ENCODE measurements around the gene KRTAP10-10. TPM values are rescaled to one million over a fixed set of nuclear protein-coding genes. Genes with fewer than 3 reads are reported as not detected.
"Not testable (repeated sequence)": the region's sequence is repeated elsewhere in the genome, so short reads cannot be mapped to it uniquely, and the experiment has no call there.

The KRTAP10-10 gene
- total and polyA plus RNA-seq, 4 donors: not detected

GRCh38 chr21:44632067-44632466 is 5.1 kb upstream of the KRTAP10-10 start:
- Histone ChIP-seq H3K9me3 (ENCODE audit: control insufficient read depth in 4 of 4, low read length in 3 of 4) (peaks cover 0 to 12% (median 5%) of the 10 kb centered on the region in 4 donors), H3K27ac (ENCODE audit: low read depth in 1 of 2, low read length in 2 of 2) (no peak overlapping the region), H3K27me3 (ENCODE audit: control insufficient read depth in 4 of 4, insufficient read depth in 4 of 4, low read length in 3 of 4) (peaks cover 0 to 3% (median 0%) of the 10 kb centered on the region in 4 donors), H3K4me1 (ENCODE audit: control insufficient read depth in 4 of 4, insufficient read depth in 4 of 4, low read length in 3 of 4) (no peaks in the 10 kb centered on the region), H3K9ac (ENCODE audit: low read depth in 1 of 2, low read length in 2 of 2) (no peak overlapping the region), H3K4me3 (ENCODE audit: low read depth in 1 of 3, low read length in 3 of 3) (no peak overlapping the region), H3K36me3 (ENCODE audit: control insufficient read depth in 4 of 4, insufficient read depth in 3 of 4, low read depth in 1 of 4, low read length in 3 of 4) (no peaks in the 10 kb centered on the region)
- 87% methylated on average over 1 of the region's 1 CpG for WGBS
- DNase-seq (ENCODE audit: low spot score): no peak
- TF ChIP-seq MAX (IDR thresholded peaks at IDR 0.05) (no peak), SP1 (IDR thresholded peaks at IDR 0.05) (no peak), JUND (IDR thresholded peaks at IDR 0.05) (no peak), RXRA (IDR thresholded peaks at IDR 0.05) (no peak), ZBTB33 (IDR thresholded peaks at IDR 0.05) (no peak), TAF1 (conservative IDR thresholded peaks at IDR 0.05) (no peak), REST (IDR thresholded peaks at IDR 0.05) (no peak), HNF4A (conservative IDR thresholded peaks at IDR 0.05) (no peak), EGR1 (IDR thresholded peaks at IDR 0.05; ENCODE audit: low read depth in 2 of 2) (no peak)

GRCh38 chr21:44636209-44637017 is 743 bp upstream of the KRTAP10-10 start:
- H3K9ac ChIP-seq (ENCODE audit: low read depth in 1 of 2, low read length in 2 of 2): no peak overlapping the region
- peaks cover 0 to 9% (median 3%) of the 10 kb centered on the region in 4 donors for H3K9me3 ChIP-seq (ENCODE audit: control insufficient read depth in 4 of 4, low read length in 3 of 4)
- no peak overlapping the region for H3K4me3 ChIP-seq (ENCODE audit: low read depth in 1 of 3, low read length in 3 of 3)
- H3K27me3 ChIP-seq (ENCODE audit: control insufficient read depth in 4 of 4, insufficient read depth in 4 of 4, low read length in 3 of 4): peaks cover 0 to 3% (median 0%) of the 10 kb centered on the region in 4 donors
- H3K36me3 ChIP-seq (ENCODE audit: control insufficient read depth in 4 of 4, insufficient read depth in 3 of 4, low read depth in 1 of 4, low read length in 3 of 4): no peaks in the 10 kb centered on the region
- no peaks in the 10 kb centered on the region for H3K4me1 ChIP-seq (ENCODE audit: control insufficient read depth in 4 of 4, insufficient read depth in 4 of 4, low read length in 3 of 4)
- no peak for TF ChIP-seq NR2F2 (IDR thresholded peaks at IDR 0.05)
- TF ChIP-seq REST (IDR thresholded peaks at IDR 0.05): no peak
- TF ChIP-seq TAF1 (conservative IDR thresholded peaks at IDR 0.05): no peak
- TF ChIP-seq HNF4G (IDR thresholded peaks at IDR 0.05): no peak
- no peak for TF ChIP-seq EGR1 (IDR thresholded peaks at IDR 0.05; ENCODE audit: low read depth in 2 of 2)
- no peak for TF ChIP-seq FOXA1 (IDR thresholded peaks at IDR 0.05)
- TF ChIP-seq ZBTB33 (IDR thresholded peaks at IDR 0.05): no peak
- no peak for TF ChIP-seq ATF3 (IDR thresholded peaks at IDR 0.05)
- TF ChIP-seq MAX (IDR thresholded peaks at IDR 0.05): no peak
- TF ChIP-seq FOXA2 (IDR thresholded peaks at IDR 0.05): no peak
- DNase-seq (ENCODE audit: low spot score): no peak
- WGBS: 80% methylated on average over 15 of the region's 15 CpGs
- no peak overlapping the region for H3K27ac ChIP-seq (ENCODE audit: low read depth in 1 of 2, low read length in 2 of 2)

GRCh38 chr21:44637851-44638348 is 744 bp downstream of the KRTAP10-10 start:
- not testable (repeated sequence) for H3K4me1 ChIP-seq (ENCODE audit: control insufficient read depth in 4 of 4, insufficient read depth in 4 of 4, low read length in 3 of 4); H3K9me3 ChIP-seq (ENCODE audit: control insufficient read depth in 4 of 4, low read length in 3 of 4); H3K27me3 ChIP-seq (ENCODE audit: control insufficient read depth in 4 of 4, insufficient read depth in 4 of 4, low read length in 3 of 4); H3K9ac ChIP-seq (ENCODE audit: low read depth in 1 of 2, low read length in 2 of 2); H3K27ac ChIP-seq (ENCODE audit: low read depth in 1 of 2, low read length in 2 of 2); H3K4me3 ChIP-seq (ENCODE audit: low read depth in 1 of 3, low read length in 3 of 3); H3K36me3 ChIP-seq (ENCODE audit: control insufficient read depth in 4 of 4, insufficient read depth in 3 of 4, low read depth in 1 of 4, low read length in 3 of 4); DNase-seq (ENCODE audit: low spot score)
- 64% methylated on average over 11 of the region's 12 CpGs for WGBS

Measured in liver (tissue), 9 donors.